ENCODE measurements around the gene PLEKHM2.

The PLEKHM2 gene

GRCh38 chr1:15663925-15664324 lies 20.2 kb upstream of the PLEKHM2 start:
- no peak overlapping the region for H3K27ac ChIP-seq (ENCODE audit: low read depth, low read length)

DNA sequence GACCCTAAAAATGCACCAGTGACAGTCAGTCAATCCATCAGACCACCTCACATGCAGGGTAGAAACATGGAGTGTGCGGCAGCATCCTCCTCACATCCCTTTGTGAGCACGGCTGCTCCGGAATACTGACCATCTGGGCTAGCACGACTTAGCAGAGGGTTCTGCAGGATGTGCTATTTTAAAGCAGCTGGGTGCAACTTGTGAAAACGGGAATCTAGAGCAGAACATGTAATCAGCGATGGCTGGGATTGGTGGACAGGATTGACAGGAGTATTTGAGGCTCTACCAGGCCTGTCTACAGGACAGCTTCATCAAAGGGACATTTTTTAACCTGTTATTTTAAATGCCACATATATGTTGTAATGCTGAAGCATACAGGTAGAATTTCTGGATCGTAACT lies 16.8 kb upstream of the PLEKHM2 start:
- Histone ChIP-seq H3F3A (ENCODE audit: control insufficient read depth, insufficient read depth) (peaks cover 5% of the 10 kb centered on the region; the same call in 1 of the 2 replicates), H3K79me2 (ENCODE audit: control insufficient read depth, low read length) (no peaks in the 10 kb centered on the region), H3K4me2 (ENCODE audit: low read length) (no peak overlapping the region), H4K20me1 (ENCODE audit: control insufficient read depth, insufficient read depth, low read depth, low read length) (no peaks in the 10 kb centered on the region), H3K27ac (ENCODE audit: low read depth, low read length) (no peak overlapping the region), H3K4me1 (ENCODE audit: control insufficient read depth, low read length) (no peaks in the 10 kb centered on the region), H3K36me3 (ENCODE audit: control insufficient read depth, low read length) (peaks cover 2% of the 10 kb centered on the region), H3K27me3 (ENCODE audit: control insufficient read depth, low read length) (no peaks in the 10 kb centered on the region), H3K9me2 (replicated peaks; ENCODE audit: control insufficient read depth, low read length) (no peaks in the 10 kb centered on the region), H3K9me3 (ENCODE audit: control insufficient read depth, insufficient read depth, low read length) (no peaks in the 10 kb centered on the region), H3K4me3 (ENCODE audit: low read length) (no peak overlapping the region)
- TF ChIP-seq EZH2phosphoT487 (IDR thresholded peaks at IDR 0.05; ENCODE audit: borderline replicate concordance, low read length) = no peak
- TF ChIP-seq CTCF (IDR thresholded peaks at IDR 0.05; ENCODE audit: low read depth, low read length, poor library complexity, severe bottlenecking) = no peak

More at GRCh38 chr1:15663925-15664324, 20.2 kb upstream of the PLEKHM2 start:
- no peaks in the 10 kb centered on the region for H3K79me2 ChIP-seq (ENCODE audit: control insufficient read depth, low read length)
- H4K20me1 ChIP-seq (ENCODE audit: control insufficient read depth, insufficient read depth, low read depth, low read length) = no peaks in the 10 kb centered on the region
- no peak overlapping the region for H3K4me2 ChIP-seq (ENCODE audit: low read length)
- TF ChIP-seq CTCF (IDR thresholded peaks at IDR 0.05; ENCODE audit: low read depth, low read length, poor library complexity, severe bottlenecking) (no peak), EZH2phosphoT487 (IDR thresholded peaks at IDR 0.05; ENCODE audit: borderline replicate concordance, low read length) (no peak)
- no peaks in the 10 kb centered on the region for H3K27me3 ChIP-seq (ENCODE audit: control insufficient read depth, low read length)
- peaks cover 36% of the 10 kb centered on the region for H3K36me3 ChIP-seq (ENCODE audit: control insufficient read depth, low read length)
- no peaks in the 10 kb centered on the region for H3K9me2 ChIP-seq (replicated peaks; ENCODE audit: control insufficient read depth, low read length)
- no peaks in the 10 kb centered on the region for H3K9me3 ChIP-seq (ENCODE audit: control insufficient read depth, insufficient read depth, low read length)
- H3K4me1 ChIP-seq (ENCODE audit: control insufficient read depth, low read length) = no peaks in the 10 kb centered on the region
- H3F3A ChIP-seq (ENCODE audit: control insufficient read depth, insufficient read depth) = no peaks in the 10 kb centered on the region
- no peak overlapping the region for H3K4me3 ChIP-seq (ENCODE audit: low read length)

DNA sequence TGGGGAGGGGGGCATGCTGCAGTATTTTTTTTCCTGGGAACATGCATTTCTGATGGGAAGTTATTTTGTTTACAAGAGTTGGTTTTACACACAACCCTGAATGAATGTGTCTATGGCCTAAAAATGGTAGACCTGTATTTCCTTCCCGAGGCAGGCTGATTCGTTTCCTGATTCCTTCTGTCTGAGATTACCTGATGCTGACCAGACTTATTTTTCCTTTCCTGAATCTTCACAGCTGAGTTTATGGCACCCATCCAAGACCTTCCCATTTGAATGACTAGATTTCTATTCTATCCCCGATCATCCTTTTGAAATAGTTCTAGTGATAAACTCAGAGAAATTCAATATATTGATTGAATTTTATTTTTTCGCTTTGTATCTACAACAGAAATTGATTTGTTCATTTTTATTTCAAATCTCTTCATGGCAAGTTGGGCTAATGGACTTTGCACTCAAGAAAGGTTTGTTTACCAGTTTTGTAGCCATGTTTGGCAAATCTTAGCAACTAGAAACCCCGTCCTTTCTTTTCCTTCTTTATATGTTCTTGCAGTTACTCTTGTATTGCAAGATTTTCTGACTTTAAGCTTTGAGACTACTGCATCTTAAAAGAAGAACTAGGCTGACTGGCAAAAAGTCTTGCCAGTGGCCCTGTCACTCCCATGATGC lies 15.9 kb upstream of the PLEKHM2 start:
- H3K4me2 ChIP-seq (ENCODE audit: low read length) = no peak overlapping the region
- no peaks in the 10 kb centered on the region for H4K20me1 ChIP-seq (ENCODE audit: control insufficient read depth, insufficient read depth, low read depth, low read length)
- H3K36me3 ChIP-seq (ENCODE audit: control insufficient read depth, low read length) = no peaks in the 10 kb centered on the region
- H3K27ac ChIP-seq (ENCODE audit: low read depth, low read length) = no peak overlapping the region
- H3F3A ChIP-seq (ENCODE audit: control insufficient read depth, insufficient read depth) = peaks cover 5% of the 10 kb centered on the region; the same call in 1 of the 2 replicates
- H3K79me2 ChIP-seq (ENCODE audit: control insufficient read depth, low read length) = no peaks in the 10 kb centered on the region
- no peak for TF ChIP-seq CTCF (IDR thresholded peaks at IDR 0.05; ENCODE audit: low read depth, low read length, poor library complexity, severe bottlenecking)
- no peak for TF ChIP-seq EZH2phosphoT487 (IDR thresholded peaks at IDR 0.05; ENCODE audit: borderline replicate concordance, low read length)
- no peaks in the 10 kb centered on the region for H3K27me3 ChIP-seq (ENCODE audit: control insufficient read depth, low read length)
- no peaks in the 10 kb centered on the region for H3K4me1 ChIP-seq (ENCODE audit: control insufficient read depth, low read length)
- H3K4me3 ChIP-seq (ENCODE audit: low read length) = no peak overlapping the region
- no peaks in the 10 kb centered on the region for H3K9me3 ChIP-seq (ENCODE audit: control insufficient read depth, insufficient read depth, low read length)
- no peaks in the 10 kb centered on the region for H3K9me2 ChIP-seq (replicated peaks; ENCODE audit: control insufficient read depth, low read length)

Data from DOHH2 (cell line).